ENCODE results near the gene RTTN. TPM values are rescaled to one million over a fixed set of nuclear protein-coding genes. Genes with fewer than 3 reads are reported as not detected.

Gene RTTN
- total and polyA plus RNA-seq, 9 of the 15 experiments (the other 6 are each of a cell fraction or from before 2014, with no cell fraction given), result 3.1 to 18.3 (median 10.6) TPM

GRCh38 chr18:69956665-69957620, 248.5 kb downstream of the RTTN start (continued):
- TF ChIP-seq PKNOX1 (IDR thresholded peaks at IDR 0.05) (peak; percentile 72), MYNN (IDR thresholded peaks at IDR 0.05) (peak; percentile 56; the same call in 1 of the 2 replicates), MYNN (CRISPR knock-in tag; IDR thresholded peaks at IDR 0.05) (no peak), NR1H2 (CRISPR knock-in tag; IDR thresholded peaks at IDR 0.05) (no peak), ZNF408 (CRISPR knock-in tag; IDR thresholded peaks at IDR 0.05; ENCODE audit: low read depth) (no peak), POLR3A (IDR thresholded peaks at IDR 0.05; ENCODE audit: borderline replicate concordance, extremely low read depth, insufficient read depth, insufficient read length) (no peak)

- CTCF ChIA-PET (ENCODE audit: low intra/inter-chr PET ratio), result no interaction called here
- Histone ChIP-seq H3K4me2 (ENCODE audit: insufficient read depth, low read length) (no peak overlapping the region; the same call in 1 of the 2 replicates), H3K27ac (ENCODE audit: extremely low read depth, low read depth, low read length) (no peak overlapping the region), H3K4me1 (replicated peaks in 1 of 2; ENCODE audit: control insufficient read depth in 2 of 2, insufficient read depth in 2 of 2, low read length in 2 of 2) (peaks cover 0 to 10% of the 10 kb centered on the region in 2 experiments; a peak in 3 of 5 replicates), H3K4me3 (no peak overlapping the region), H4K20me1 (replicated peaks; ENCODE audit: control insufficient read depth, insufficient read depth, low read length) (no peaks in the 10 kb centered on the region), H2AFZ (ENCODE audit: low read depth, low read length) (no peak overlapping the region), H3K9ac (ENCODE audit: insufficient read depth in 1 of 2, low read depth in 2 of 2, low read length in 2 of 2) (no peak overlapping the region), H3K79me2 (ENCODE audit: control insufficient read depth, insufficient read depth, low read length) (no peaks in the 10 kb centered on the region), H3K36me3 (ENCODE audit: control insufficient read depth, insufficient read depth, low read length) (no peaks in the 10 kb centered on the region), H3K9me1 (ENCODE audit: control insufficient read depth, insufficient read depth, low read length) (no peaks in the 10 kb centered on the region), H3K27me3 (ENCODE audit: control insufficient read depth in 2 of 2, insufficient read depth in 2 of 2, low read length in 2 of 2) (no peaks in the 10 kb centered on the region), H3K9me3 (replicated peaks; ENCODE audit: control insufficient read depth, insufficient read depth, low read depth, low read length) (no peaks in the 10 kb centered on the region)
- no TSS peak for BruUV-seq (replicated peaks)
- POLR2A ChIA-PET, result interaction anchor here (1.0 kb wide), 1 partner anchor 47 kb away, joined by 3 read pairs; no protein-coding TSS in a partner anchor
- in situ Hi-C loops (cut with MboI), result no loop called here
- ATAC-seq (peak; percentile 45), FAIRE-seq (no peak), DNase-seq (ENCODE audit: extremely low read depth in 1 of 4, low spot score in 3 of 4) (no peak)
- intact Hi-C loops (cut with micrococcal nuclease), result no loop called here
- WGBS (ENCODE audit: insufficient coverage, low coverage, missing lambda C conversion rate), result 79% methylated on average over 3 of the region's 5 CpGs
- TF ChIP-seq GTF2A2 (tag; IDR thresholded peaks at IDR 0.05), result no peak
- no peak for TF ChIP-seq HLTF (IDR thresholded peaks at IDR 0.05)
- no peak for TF ChIP-seq CREB1 (IDR thresholded peaks at IDR 0.05)
- no peak for TF ChIP-seq CREB1 (CRISPR knock-in tag; IDR thresholded peaks at IDR 0.05)
- no peak for TF ChIP-seq E2F8 (IDR thresholded peaks at IDR 0.05; ENCODE audit: low read depth, partially characterized antibody)
- TF ChIP-seq TOE1 (IDR thresholded peaks at IDR 0.05; ENCODE audit: borderline replicate concordance), result no peak
- TF ChIP-seq TOE1 (CRISPR knock-in tag; IDR thresholded peaks at IDR 0.05; ENCODE audit: borderline replicate concordance, low read depth), result no peak
Measured at GRCh38 chr18:69956057-69956456, 249.4 kb downstream of the RTTN start.
